Loucy (cell line): ENCODE measurements around the gene RBFA.
"Not testable (repeated sequence)": the region's sequence is repeated elsewhere in the genome, so short reads cannot be mapped to it uniquely, and the experiment has no call there.

Experiments
- H2AFZ ChIP-seq: fragments of 200-600 bp; sonication (generic); 2 replicates; pipeline ENCODE4 v1.6.0; 2016; ENCODE audit warnings: antibody characterized with exemption, mild to moderate bottlenecking, low read length, moderate library complexity
- H3F3A ChIP-seq: fragments of 200-600 bp; 2 replicates; pipeline ENCODE4 v1.6.0; 2016; ENCODE audit warnings: antibody characterized with exemption, low read depth, mild to moderate bottlenecking
- H3K27me3 ChIP-seq: fragments of 200-600 bp; sonication (generic); 2 replicates; pipeline ENCODE4 v1.6.1; 2014; ENCODE audit warnings: low read length, mild to moderate bottlenecking; ENCODE audit not compliant: insufficient read depth, poor library complexity, severe bottlenecking
- H3K36me3 ChIP-seq: fragments of 200-600 bp; sonication (generic); 2 replicates; pipeline ENCODE4 v1.6.1; 2016; ENCODE audit warnings: low read length; ENCODE audit not compliant: insufficient read depth
- H3K4me1 ChIP-seq: fragments of 200-600 bp; sonication (generic); 2 replicates; pipeline ENCODE4 v1.5.1; 2014; ENCODE audit warnings: low read length, mild to moderate bottlenecking; ENCODE audit not compliant: insufficient read depth, poor library complexity, severe bottlenecking
- H3K4me2 ChIP-seq: fragments of 200-600 bp; sonication (generic); 2 replicates; pipeline ENCODE4 v1.6.0; 2014; ENCODE audit warnings: antibody characterized with exemption, low read length, low read depth, mild to moderate bottlenecking; ENCODE audit not compliant: poor library complexity, severe bottlenecking
- H3K4me3 ChIP-seq: fragments of 200-600 bp; sonication (generic); 2 replicates; pipeline ENCODE4 v1.5.1; 2014; ENCODE audit warnings: low read length, mild to moderate bottlenecking, mixed read lengths; ENCODE audit not compliant: poor library complexity, severe bottlenecking
- H3K79me2 ChIP-seq: fragments of 200-600 bp; sonication (generic); 2 replicates; pipeline ENCODE4 v1.6.1; 2014; ENCODE audit warnings: low read length; ENCODE audit not compliant: insufficient read depth
- H3K9ac ChIP-seq: fragments of 200-600 bp; sonication (generic); 2 replicates; pipeline ENCODE4 v1.6.0; 2014; ENCODE audit warnings: mild to moderate bottlenecking, low read depth, low read length, moderate library complexity; ENCODE audit not compliant: poor library complexity, severe bottlenecking
- H3K9me2 ChIP-seq: fragments of 200-600 bp; sonication (generic); replicated peaks from 2 replicates; pipeline ENCODE4 v1.6.1; 2016; ENCODE audit warnings: low read depth, low read length, mixed read lengths
- H3K9me3 ChIP-seq: fragments of 200-600 bp; sonication (generic); 2 replicates; pipeline ENCODE4 v1.6.1; 2014; ENCODE audit warnings: mild to moderate bottlenecking, antibody characterized with exemption, low read length, low read depth; ENCODE audit not compliant: insufficient read depth
- H4K20me1 ChIP-seq: fragments of 200-600 bp; sonication (generic); 2 replicates; pipeline ENCODE4 v1.6.0; 2014; ENCODE audit warnings: antibody characterized with exemption, low read length, mild to moderate bottlenecking; ENCODE audit not compliant: insufficient read depth, poor library complexity, severe bottlenecking
- EZH2phosphoT487 ChIP-seq: fragments of 200-600 bp; IDR thresholded peaks from 2 replicates; pipeline ENCODE4 v1.6.1; 2018; ENCODE audit warnings: antibody characterized with exemption, mild to moderate bottlenecking, moderate library complexity, borderline replicate concordance
- TF ChIP-seq, protein P1 (sequence below): fragments of 200-600 bp; sonication (generic); conservative IDR thresholded peaks from 2 replicates; pipeline ENCODE4 v1.5.1; 2014; ENCODE audit warnings: mild to moderate bottlenecking, antibody characterized with exemption, low read length

RBFA gene

DNA sequence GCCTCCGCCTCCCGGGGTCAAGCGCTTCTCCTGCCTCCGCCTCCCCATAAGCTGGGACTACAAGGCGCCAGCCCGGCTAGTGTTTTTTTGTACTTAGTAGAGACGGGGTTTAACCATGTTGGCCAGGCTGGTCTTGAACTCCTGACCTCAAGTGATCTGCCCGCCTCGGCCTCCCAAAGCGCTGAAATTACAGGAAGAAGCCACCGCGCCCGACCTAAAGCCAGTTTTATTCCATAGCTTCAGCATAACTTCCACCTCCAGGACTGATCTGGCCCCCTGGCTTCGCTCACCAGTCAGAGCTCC lies 45.1 kb upstream of the RBFA start:
- H3K4me1 ChIP-seq: peaks cover 39% of the 10 kb centered on the region
- peaks cover 39% of the 10 kb centered on the region for H4K20me1 ChIP-seq
- TF ChIP-seq, protein P1, sequence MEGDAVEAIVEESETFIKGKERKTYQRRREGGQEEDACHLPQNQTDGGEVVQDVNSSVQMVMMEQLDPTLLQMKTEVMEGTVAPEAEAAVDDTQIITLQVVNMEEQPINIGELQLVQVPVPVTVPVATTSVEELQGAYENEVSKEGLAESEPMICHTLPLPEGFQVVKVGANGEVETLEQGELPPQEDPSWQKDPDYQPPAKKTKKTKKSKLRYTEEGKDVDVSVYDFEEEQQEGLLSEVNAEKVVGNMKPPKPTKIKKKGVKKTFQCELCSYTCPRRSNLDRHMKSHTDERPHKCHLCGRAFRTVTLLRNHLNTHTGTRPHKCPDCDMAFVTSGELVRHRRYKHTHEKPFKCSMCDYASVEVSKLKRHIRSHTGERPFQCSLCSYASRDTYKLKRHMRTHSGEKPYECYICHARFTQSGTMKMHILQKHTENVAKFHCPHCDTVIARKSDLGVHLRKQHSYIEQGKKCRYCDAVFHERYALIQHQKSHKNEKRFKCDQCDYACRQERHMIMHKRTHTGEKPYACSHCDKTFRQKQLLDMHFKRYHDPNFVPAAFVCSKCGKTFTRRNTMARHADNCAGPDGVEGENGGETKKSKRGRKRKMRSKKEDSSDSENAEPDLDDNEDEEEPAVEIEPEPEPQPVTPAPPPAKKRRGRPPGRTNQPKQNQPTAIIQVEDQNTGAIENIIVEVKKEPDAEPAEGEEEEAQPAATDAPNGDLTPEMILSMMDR: no peak
- no peak for TF ChIP-seq EZH2phosphoT487
- H2AFZ ChIP-seq: peak overlapping the region; percentile 97
- no peaks in the 10 kb centered on the region for H3K36me3 ChIP-seq
- H3K4me3 ChIP-seq: peak overlapping the region; percentile 91
- H3K79me2 ChIP-seq: peaks cover 44% of the 10 kb centered on the region
- H3K9me2 ChIP-seq: no peaks in the 10 kb centered on the region
- H3K27me3 ChIP-seq: no peaks in the 10 kb centered on the region
- no peaks in the 10 kb centered on the region for H3F3A ChIP-seq
- H3K9ac ChIP-seq: peak overlapping the region; percentile 99
- H3K9me3 ChIP-seq: no peaks in the 10 kb centered on the region
- peak overlapping the region; percentile 90 for H3K4me2 ChIP-seq

- H3K36me3 ChIP-seq: no peaks in the 10 kb centered on the region
- TF ChIP-seq, protein P1: no peak
- TF ChIP-seq EZH2phosphoT487: no peak
- H3K9me2 ChIP-seq: no peaks in the 10 kb centered on the region
- no peak overlapping the region for H3K4me3 ChIP-seq
- H3K4me2 ChIP-seq: no peak overlapping the region
- H2AFZ ChIP-seq: no peak overlapping the region
- H4K20me1 ChIP-seq: peaks cover 16% of the 10 kb centered on the region
- peaks cover 20% of the 10 kb centered on the region for H3K79me2 ChIP-seq
- H3K9me3 ChIP-seq: no peaks in the 10 kb centered on the region; the same call in 1 of the 2 replicates
- no peak overlapping the region for H3K9ac ChIP-seq
- peaks cover 17% of the 10 kb centered on the region for H3K4me1 ChIP-seq
- no peaks in the 10 kb centered on the region for H3F3A ChIP-seq
- no peaks in the 10 kb centered on the region for H3K27me3 ChIP-seq
Measured at GRCh38 chr18:79991494-79991893, 42.7 kb upstream of the RBFA start.

DNA sequence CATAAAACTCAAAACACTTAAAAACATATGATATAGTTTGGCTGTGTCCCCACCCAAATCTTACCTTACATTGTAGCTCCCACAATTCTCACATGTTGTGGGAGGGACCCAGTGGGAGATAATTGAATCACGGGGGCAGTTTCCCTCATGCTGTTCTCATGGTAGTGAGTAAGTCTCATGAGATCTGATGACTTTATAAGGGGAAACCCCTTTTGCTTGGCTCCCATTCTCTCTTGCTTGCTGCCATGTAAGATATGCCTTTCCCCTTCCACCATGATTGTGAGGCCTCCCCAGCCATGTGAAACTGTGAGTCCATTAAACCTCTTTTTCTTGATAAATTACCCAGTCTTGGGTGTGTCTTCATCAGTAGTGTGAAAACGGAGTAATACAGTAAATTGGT lies 34.5 kb upstream of the RBFA start:
- H3F3A ChIP-seq, H3K4me3 ChIP-seq, H3K9me2 ChIP-seq, H3K9ac ChIP-seq, H2AFZ ChIP-seq, H3K36me3 ChIP-seq, H3K79me2 ChIP-seq, H3K4me1 ChIP-seq, H3K4me2 ChIP-seq, H3K27me3 ChIP-seq, H4K20me1 ChIP-seq: not testable (repeated sequence)
- H3K9me3 ChIP-seq: peaks cover 26% of the 10 kb centered on the region; the same call in 1 of the 2 replicates

DNA sequence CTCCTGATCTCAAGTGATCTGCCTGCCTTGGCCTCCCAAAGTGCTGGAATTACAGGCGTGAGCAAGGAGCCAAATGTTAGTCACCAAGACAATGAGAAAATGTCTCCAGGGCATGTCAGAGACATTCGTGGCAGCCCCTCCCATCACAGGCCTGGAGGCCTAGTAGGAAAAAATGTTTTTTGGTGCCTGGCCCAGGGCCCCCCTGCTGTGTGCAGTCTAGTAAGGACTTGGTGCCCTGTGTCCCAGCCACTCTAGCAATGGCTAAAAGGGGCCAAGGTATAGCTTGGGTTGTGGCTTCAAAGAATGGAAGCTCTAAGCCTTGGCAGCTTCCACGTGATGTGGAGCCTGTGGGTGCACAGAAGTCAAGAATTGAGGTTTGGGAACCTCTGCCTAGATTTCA lies 33.4 kb upstream of the RBFA start:
- Histone ChIP-seq H4K20me1 (no peaks in the 10 kb centered on the region), H3F3A (no peaks in the 10 kb centered on the region), H3K4me2 (no peak overlapping the region), H3K9me3 (peaks cover 27% of the 10 kb centered on the region; the same call in 1 of the 2 replicates), H3K79me2 (no peaks in the 10 kb centered on the region), H3K9me2 (no peaks in the 10 kb centered on the region), H3K4me1 (no peaks in the 10 kb centered on the region), H2AFZ (no peak overlapping the region), H3K9ac (no peak overlapping the region), H3K36me3 (no peaks in the 10 kb centered on the region), H3K27me3 (no peaks in the 10 kb centered on the region), H3K4me3 (no peak overlapping the region)
- TF ChIP-seq EZH2phosphoT487: no peak
- TF ChIP-seq, protein P1: no peak
